HG03575 (cell line): ENCODE measurements around the gene TSPEAR.
"Not testable (repeated sequence)": the region's sequence is repeated elsewhere in the genome, so short reads cannot be mapped to it uniquely, and the experiment has no call there.

ENCODE experiments used
- ATAC-seq: cut with Tn5 transposase; IDR thresholded peaks from one replicate; pipeline ENCODE4 v1.9.1; 2021; ENCODE audit not compliant: unreplicated experiment, insufficient number of reproducible peaks, low FRiP score; ENCODE audit errors: extremely low read depth

TSPEAR gene

DNA sequence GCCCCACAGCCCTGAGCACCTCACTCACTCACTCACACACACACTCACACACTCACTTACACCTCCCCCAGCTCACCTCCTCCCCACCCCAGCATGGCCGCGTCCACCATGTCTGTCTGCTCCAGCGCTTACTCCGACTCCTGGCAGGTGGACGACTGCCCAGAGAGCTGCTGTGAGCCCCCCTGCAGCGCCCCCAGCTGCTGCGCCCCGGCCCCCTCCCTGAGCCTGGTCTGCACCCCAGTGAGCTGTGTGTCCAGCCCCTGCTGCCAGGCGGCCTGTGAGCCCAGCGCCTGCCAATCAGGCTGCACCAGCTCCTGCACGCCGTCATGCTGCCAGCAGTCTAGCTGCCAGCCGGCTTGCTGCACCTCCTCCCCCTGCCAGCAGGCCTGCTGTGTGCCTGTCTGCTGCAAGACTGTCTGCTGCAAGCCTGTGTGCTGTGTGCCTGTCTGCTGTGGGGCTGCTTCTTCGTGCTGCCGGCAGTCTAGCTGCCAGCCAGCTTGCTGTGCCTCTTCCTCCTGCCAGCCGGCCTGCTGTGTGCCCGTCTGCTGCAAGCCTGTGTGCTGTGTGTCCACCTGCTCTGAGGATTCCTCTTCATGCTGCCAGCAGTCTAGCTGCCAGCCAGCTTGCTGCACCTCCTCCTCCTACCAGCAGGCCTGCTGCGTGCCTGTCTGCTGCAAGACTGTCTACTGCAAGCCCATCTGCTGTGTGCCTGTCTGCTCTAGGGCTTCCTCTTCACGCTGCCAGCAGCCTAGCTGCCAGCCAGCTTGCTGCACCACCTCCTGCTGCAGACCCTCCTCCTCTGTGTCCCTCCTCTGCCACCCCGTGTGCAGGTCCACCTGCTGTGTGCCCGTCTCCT, 64.8 kb downstream of the TSPEAR start, which contains the start of gene KRTAP10-11:
KRTAP10-11 (plus strand) TSS at position 49 of the 856 bp plus-strand sequence; CDS start at position 94, 45 bp downstream.
- ATAC-seq, result not testable (repeated sequence)

DNA sequence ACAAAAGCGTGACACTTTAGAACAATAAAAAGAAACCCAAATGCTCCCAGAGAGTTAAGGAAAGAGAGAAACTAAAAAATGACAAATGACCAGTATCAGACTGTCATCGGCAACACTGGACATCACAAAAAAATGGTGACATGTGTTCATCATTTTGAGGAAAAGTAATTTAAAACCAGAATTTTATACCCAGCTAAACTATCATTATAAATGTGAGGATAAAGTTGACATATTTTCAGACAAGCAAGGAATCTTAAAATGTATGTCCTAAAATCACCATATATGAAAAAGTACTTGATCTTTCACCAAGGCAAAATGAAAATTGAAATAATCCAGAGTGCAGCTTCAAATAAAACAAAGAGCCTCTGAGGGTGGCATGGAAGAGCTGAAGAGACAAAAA, 66.5 kb downstream of the TSPEAR start:
- ATAC-seq, result no peak

DNA sequence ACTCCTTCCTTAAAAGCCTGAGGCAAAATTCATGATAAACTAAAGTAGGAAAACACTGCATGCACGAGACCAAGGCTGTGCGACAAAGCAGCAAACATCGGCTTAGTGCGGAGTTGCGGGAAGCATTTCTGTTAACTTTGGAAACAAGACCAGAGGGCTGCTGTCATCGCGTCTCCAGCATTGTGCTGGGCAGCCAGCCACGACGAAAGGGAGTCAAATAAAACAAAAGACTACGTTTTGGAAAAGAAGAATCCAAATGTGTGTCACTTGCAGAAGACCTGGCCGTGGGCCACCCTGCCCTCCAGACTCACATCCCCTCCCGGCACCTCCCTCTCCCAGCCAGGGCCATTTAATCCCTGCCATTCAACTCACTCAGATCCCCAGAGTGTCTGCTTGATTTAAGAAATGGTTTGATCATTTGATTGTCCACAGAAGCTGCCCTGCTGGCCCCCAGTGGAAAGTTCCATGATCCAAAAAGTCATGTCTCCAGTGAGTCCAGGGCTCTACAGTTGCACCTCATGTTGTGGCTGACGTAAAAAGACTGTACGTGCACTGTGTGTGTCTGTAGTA, 67.5 kb downstream of the TSPEAR start:
- ATAC-seq, result no peak

DNA sequence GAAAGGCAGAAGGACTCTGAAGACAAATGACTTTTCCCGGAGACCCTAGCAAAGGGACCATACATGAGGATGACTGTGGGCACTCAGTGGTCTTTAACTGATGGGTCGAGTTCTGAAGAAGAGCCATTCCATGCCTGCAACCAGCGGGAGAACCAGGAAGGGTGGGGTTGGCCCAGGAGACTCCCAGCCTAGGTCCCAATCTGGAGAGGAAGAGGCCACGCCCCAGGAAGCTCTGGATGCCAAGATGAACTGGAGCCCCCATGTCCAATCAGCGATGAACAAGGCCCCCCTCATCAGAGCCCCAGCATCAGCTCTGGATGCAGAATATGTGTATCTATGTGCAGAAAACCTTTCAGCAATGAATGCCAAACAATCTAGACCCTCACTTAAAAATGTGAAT, 70.6 kb downstream of the TSPEAR start:
- no peak for ATAC-seq

DNA sequence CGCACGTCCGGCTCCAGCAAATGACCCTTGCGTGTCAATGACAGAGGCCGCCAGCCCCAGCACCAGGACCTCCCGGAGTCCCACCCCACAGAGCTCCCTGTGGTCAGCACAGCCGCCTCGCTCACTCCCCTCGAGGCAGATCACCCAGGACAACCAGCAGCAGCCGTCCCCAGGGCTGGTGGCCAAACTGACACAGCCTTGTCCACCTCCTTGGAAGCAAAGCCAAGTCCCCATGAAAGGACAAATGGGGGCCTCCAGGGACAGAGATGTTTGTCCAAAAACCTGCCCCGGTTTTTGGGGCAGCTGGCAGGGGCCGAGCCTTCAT, 72.1 kb downstream of the TSPEAR start:
- no peak for ATAC-seq

DNA sequence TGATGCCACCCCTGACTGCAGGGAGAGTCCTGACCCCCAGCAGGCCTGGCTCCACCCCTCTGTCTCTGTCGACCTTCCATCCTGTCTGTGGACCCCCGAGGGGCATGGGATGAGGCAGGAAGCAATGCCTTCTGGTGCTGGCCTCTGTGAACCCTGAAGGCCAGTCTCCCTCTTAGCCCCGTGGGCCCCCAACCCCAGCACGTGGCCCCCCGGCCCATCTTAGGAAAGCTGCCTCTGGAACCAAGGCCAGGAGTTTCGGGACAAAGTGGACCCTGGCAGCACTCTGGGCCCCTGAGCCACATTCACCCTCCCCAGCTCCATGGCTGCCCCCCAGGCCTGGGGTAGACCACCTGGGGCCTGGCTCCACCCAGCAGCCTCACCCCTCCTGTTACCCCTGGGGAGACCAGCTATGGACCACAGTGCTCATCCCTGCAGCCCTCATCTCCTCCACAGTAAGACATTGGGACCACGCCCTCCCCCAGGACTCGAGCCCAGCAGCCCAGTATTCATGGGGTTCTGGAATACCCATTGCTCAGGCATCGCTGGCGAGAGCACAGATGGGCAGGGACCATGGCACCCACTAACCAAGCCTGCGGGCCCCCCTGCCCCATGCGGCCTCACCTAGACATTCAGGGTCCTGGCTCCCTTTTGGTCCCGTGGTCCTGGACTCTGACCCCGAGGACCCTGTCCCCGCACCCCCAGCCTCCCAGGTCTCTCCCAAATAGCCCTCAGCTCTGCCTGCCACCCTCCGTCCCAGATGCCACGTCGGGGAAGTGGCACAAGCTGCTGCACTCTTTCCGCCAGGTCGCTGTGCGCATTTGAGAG, 72.7 kb downstream of the TSPEAR start:
- ATAC-seq, result not testable (repeated sequence)

DNA sequence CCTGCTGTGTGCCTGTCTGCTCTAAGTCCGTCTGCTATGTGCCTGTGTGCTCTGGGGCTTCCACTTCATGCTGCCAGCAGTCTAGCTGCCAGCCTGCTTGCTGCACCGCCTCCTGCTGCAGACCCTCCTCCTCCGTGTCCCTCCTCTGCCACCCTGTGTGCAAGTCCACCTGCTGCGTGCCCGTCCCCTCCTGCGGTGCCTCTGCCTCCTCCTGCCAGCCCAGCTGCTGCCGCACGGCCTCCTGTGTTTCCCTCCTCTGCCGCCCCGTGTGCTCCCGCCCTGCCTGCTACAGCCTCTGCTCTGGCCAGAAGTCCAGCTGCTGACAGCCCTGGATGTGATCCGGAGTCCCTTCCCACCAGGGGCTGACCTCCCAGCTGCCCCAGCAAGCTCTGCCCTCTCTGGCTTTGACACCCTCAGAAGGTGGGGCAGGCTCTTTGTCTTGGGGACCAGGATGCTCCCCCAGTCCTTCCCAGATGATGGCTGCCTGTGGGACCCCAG, 73.5 kb downstream of the TSPEAR start:
- not testable (repeated sequence) for ATAC-seq

DNA sequence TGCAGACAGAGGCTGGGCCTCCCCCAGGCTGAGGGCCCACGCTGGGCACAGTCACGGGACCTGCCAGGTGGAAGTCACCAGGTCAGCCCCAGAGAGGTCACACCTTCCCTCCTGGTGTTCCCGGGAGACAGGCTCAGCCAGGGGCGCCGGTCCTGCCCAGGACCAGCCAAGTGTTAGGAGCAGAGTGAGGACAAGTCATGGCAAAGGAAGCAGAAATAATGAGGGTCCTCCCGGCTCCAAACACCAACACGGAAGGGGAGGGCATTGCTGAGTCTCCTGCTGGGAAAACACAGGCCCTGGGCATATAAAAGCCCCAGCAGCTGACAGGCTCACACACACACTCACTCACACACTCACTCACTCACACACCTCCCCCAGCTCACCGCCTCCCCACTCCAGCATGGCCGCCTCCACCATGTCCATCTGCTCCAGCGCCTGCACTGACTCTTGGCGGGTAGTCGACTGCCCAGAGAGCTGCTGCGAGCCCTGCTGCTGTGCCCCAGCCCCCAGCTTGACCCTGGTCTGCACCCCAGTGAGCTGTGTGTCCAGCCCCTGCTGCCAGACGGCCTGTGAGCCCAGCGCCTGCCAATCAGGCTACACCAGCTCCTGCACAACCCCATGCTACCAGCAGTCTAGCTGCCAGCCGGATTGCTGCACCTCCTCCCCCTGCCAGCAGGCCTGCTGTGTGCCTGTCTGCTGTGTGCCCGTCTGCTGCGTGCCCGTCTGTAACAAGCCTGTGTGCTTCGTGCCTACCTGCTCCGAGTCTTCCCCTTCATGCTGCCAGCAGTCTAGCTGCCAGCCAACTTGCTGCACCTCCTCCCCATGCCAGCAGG, 74.1 kb downstream of the TSPEAR start, which contains the start of gene KRTAP10-10:
KRTAP10-10 (plus strand) TSS at position 339 of the 833 bp plus-strand sequence; CDS start at position 401, 62 bp downstream.
- no peak for ATAC-seq

DNA sequence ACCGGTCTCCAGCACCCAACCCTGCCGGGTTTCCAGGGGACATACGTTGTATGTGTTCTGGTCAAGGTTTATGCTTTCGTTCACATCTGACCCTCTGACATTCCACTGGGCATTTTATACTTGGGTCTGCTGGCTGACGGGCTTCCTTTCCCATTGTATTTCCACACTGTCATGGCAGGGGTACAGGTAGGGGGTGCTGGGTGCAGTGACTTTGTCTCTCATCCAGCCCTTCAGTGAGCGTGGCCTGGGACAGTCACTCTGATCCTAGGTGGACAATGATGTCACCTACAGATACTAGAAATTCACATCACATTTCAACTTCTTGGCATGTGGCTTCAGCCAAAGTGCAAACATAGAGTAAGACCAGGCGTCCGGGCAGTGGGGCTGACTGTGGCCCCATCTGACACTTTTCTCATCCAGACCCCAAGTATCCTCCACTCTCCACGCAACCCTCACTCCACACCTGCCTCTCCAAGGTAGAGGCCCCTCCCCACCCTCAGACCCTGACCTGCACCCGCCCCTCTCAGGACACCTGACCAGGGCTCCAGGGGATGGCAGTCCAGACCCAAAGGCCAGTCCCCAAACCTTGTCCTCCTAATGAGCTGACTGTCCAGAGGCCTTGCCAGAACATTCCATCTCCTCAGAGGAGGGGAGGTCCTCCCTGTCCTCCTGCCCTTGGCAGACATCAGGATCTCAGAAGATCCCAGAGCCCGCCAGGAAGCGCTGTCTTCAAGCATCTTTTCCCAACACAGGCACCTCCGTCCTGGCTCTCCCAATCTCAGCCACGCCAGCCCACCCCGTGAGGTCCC, 75.0 kb downstream of the TSPEAR start:
- no peak for ATAC-seq

DNA sequence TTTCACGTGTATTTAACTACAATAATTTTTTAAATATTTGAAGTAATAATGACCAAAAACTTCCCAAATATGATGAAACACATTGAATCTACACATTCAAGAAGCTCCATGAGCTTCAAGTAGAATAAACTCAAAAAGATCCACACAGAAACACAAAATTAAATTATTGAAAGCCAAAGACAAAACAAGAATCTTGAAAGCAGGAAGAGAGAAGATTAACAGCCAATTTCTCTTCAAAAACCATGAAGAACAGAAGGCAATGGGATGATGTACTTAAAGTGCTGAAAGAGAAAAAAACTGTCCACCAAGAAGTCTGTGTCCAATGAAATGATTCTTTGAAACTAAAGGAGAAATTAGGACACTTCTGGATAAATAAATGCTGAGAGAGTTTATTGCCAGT, 79.3 kb downstream of the TSPEAR start:
- ATAC-seq, result no peak

DNA sequence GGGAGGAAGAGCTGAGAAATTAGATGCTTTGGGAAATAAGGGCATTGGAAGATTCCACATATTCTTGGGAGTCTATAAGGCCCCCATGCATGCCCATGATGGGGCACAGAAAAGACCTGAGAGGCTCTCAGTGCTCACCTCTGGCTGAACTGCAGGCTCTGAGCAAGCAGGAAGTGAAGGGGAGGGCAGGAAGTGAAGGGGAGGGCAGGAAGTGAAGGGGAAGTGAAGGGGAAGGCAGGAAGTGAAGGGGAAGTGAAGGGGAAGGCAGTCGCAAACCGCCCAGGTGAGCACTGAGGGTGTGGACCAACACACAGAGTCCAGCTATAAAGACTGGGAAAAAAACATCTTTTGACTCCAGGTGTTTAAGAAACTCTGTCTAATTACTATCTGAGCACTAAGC, 80.9 kb downstream of the TSPEAR start:
- no peak for ATAC-seq

DNA sequence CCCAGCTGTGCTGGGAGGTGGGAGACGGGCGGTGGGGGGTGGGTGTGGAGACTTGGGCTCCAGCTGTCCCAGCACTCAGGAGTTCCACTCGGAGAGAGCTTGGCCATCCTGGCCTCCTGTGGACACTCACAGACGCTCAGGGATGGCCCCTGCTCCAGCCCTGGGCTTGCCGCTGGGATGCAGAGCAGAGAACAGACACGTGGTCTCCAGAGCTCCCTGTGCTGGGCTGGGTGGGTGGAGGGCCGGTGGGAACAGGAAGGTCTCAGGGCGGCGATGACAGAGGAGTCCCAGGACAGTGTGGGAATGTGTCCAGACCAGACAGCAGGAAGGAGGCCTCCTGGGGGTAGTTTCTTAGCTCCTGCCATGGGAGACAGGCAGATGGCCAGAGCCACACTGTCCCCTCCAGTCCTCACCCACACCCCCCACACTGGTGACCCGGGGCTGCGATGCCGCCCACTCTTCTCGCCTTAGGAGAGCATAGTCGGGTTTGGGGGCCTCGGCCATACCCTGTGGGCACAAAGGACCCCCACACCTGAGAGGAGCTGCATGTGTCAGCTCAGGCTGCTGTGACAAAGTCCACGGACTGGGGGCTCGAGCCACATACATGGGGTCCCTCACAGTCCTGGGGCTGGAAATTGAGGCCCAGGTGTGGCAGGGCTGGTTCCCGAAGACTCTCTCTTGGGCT, 82.5 kb downstream of the TSPEAR start:
- ATAC-seq, result no peak

DNA sequence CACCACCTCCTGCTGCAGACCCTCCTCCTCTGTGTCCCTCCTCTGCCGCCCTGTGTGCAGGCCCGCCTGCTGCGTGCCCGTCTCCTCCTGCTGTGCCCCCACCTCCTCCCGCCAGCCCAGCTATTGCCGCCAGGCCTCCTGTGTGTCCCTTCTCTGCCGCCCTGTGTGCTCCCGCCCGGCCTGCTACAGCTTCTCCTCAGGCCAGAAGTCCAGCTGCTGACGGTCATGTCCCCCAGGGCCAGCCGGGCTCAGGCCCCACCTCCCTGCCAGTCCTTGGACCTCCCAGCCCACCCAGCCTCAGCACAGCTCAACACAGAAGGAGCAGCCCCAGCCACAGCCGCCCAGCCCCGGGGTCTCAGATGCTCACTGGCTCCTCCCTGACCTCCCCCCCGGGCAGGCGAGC, 83.5 kb downstream of the TSPEAR start:
- ATAC-seq, result not testable (repeated sequence)

DNA sequence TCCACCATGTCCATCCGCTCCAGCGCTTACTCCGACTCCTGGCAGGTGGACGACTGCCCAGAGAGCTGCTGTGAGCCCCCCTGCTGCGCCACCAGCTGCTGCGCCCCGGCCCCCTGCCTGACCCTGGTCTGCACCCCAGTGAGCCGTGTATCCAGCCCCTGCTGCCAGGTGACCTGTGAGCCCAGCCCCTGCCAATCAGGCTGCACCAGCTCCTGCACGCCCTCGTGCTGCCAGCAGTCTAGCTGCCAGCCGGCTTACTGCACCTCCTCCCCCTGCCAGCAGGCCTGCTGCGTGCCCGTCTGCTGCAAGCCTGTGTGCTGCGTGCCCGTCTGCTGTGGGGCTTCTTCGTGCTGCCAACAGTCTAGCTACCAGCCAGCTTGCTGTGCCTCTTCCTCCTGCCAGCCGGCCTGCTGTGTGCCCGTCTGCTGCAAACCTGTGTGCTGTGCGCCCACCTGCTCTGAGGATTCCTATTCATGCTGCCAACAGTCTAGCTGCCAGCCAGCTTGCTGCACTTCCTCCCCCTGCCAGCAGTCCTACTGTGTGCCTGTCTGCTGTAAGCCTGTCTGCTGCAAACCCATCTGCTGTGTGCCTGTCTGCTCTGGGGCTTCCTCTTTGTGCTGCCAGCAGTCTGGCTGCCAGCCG, 84.1 kb downstream of the TSPEAR start:
- not testable (repeated sequence) for ATAC-seq

DNA sequence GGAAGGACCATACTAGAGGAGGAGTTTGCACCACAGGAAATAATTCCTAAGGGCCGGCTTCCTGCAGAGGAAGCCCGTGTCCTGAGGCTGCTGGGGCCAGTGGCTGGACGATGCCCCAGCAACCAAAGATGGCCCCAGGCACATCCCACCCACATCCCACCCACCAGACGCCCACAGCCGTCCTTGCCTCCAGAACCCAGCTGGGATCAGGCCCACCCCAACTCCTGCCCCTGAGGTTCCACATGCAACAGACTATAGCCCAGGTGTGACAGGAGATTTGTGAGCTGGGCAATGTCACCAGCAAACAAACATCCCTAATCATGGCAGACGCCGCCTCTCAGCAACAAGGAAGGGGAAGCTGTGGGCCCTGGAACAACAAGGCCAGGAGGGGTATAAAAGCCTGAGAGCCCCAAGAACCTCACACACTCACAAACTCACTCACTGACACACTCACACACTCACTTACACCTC, 84.7 kb downstream of the TSPEAR start, which contains the start of gene KRTAP10-9:
KRTAP10-9 (plus strand) TSS at position 421 of the 471 bp plus-strand sequence. CDS start 79 bp downstream, outside the sequence.
- ATAC-seq, result no peak

DNA sequence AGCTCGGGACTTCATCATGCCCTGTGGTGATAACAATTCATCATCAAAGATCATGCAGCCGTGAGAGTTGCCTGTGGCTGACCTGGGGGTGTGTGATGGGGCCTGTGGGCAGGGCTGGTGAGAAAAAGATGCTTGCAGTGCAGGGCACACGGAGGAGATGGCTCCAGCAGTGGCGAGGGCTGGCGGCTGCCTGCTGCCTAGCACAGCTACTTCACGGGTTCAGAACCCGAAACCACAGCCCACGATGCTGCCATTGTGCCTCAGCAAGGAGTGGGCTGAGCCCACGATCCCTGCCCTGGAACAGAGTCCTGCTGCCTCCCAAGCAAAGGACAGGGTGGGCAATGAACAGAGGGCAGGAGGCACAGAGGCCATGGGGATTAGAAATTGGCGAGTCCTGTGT, 85.1 kb downstream of the TSPEAR start:
- ATAC-seq, result no peak

DNA sequence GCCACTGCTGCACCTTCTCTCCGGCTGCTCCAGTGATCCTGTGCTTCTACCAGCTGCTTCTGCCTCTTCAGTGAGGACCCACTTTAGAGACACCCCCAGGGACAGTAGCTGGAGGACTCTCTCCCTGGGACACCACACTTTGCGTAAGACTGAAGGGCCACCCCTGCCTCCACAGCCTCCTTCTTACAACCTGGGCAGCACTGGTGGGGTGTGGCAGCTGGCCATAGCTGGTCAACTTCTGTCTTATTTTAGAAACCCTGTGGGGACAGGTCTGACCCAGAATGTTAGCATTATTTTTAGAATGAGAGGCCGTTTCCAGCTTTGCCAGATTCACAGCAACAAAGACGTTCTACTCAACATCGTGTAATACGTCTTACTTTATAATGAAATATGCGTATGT, 85.6 kb downstream of the TSPEAR start:
- no peak for ATAC-seq
